Liver (tissue), 9 donors: ENCODE results near the gene NECTIN1. TPM values are rescaled to one million over a fixed set of nuclear protein-coding genes. Genes with fewer than 3 reads are reported as not detected.

Experiments used
- DNase-seq: peaks from one replicate; pipeline ENCODE4 v3.0.0-alpha.2; 2017; ENCODE audit warnings: low spot score
- H3K27ac ChIP-seq, 2 donors: one replicate each; pipeline ENCODE4 v1.7.0; 2013; ENCODE audit warnings: inconsistent platforms in 2 of 2, low read length in 2 of 2, control low read depth in 1 of 2, low read depth in 1 of 2, mild to moderate bottlenecking in 1 of 2
- H3K27me3 ChIP-seq, 4 donors: one replicate each; pipeline versions ENCODE4 v1.6.1 to v1.7.0; 2013; ENCODE audit warnings: low read length in 3 of 4, inconsistent platforms in 1 of 4, mild to moderate bottlenecking in 1 of 4, moderate library complexity in 1 of 4; ENCODE audit not compliant: control insufficient read depth in 4 of 4, insufficient read depth in 4 of 4
- H3K36me3 ChIP-seq, 4 donors: one replicate each; pipeline versions ENCODE4 v1.6.1 to v1.7.0; 2013; ENCODE audit warnings: low read length in 3 of 4, mild to moderate bottlenecking in 3 of 4, low read depth in 1 of 4, moderate library complexity in 1 of 4; ENCODE audit not compliant: control insufficient read depth in 4 of 4, insufficient read depth in 3 of 4
- H3K4me1 ChIP-seq, 4 donors: one replicate each; pipeline versions ENCODE4 v1.6.1 to v1.7.0; 2013; ENCODE audit warnings: low read length in 3 of 4, mild to moderate bottlenecking in 3 of 4, moderate library complexity in 1 of 4; ENCODE audit not compliant: control insufficient read depth in 4 of 4, insufficient read depth in 4 of 4
- H3K4me3 ChIP-seq, 3 donors: one replicate each; pipeline versions ENCODE4 v1.6.1 to v1.7.0; 2013; ENCODE audit warnings: low read length in 3 of 3, control low read depth in 1 of 3, low read depth in 1 of 3, mild to moderate bottlenecking in 1 of 3
- H3K9ac ChIP-seq, 2 donors: one replicate each; pipeline ENCODE4 v1.7.0; 2013; ENCODE audit warnings: low read length in 2 of 2, mild to moderate bottlenecking in 2 of 2, moderate library complexity in 2 of 2, control low read depth in 1 of 2, low read depth in 1 of 2
- H3K9me3 ChIP-seq, 4 donors: one replicate each; pipeline versions ENCODE4 v1.6.1 to v1.7.0; 2013; ENCODE audit warnings: low read length in 3 of 4; ENCODE audit not compliant: control insufficient read depth in 4 of 4
- CTCF ChIP-seq: fragments of 150-350 bp; IDR thresholded peaks from 2 replicates; pipeline ENCODE4 v1.5.1; 2017; ENCODE audit warnings: improper control_type of control experiment, low read depth, low read length; ENCODE audit not compliant: missing input control
- EGR1 ChIP-seq, 2 donors: IDR thresholded peaks; 2 replicates each; pipeline ENCODE4 v1.6.1; 2016 to 2018; ENCODE audit warnings: antibody characterized with exemption in 2 of 2, low read depth in 2 of 2
- FOXA1 ChIP-seq: IDR thresholded peaks from 2 replicates; pipeline ENCODE4 v1.6.1; 2016; ENCODE audit warnings: antibody characterized with exemption
- FOXA2 ChIP-seq: IDR thresholded peaks from 2 replicates; pipeline ENCODE4 v1.6.1; 2016; ENCODE audit warnings: antibody characterized with exemption
- GABPA ChIP-seq, 2 donors: IDR thresholded peaks in 1 of 2; conservative IDR thresholded peaks in 1 of 2; 2 replicates each; pipeline ENCODE4 v1.6.1; 2016; ENCODE audit warnings: antibody characterized with exemption in 2 of 2, mild to moderate bottlenecking in 1 of 2, moderate library complexity in 1 of 2
- HNF4A ChIP-seq, 2 donors: conservative IDR thresholded peaks; 2 replicates each; pipeline ENCODE4 v1.6.1; 2016; ENCODE audit warnings: antibody characterized with exemption in 2 of 2, mild to moderate bottlenecking in 2 of 2
- HNF4G ChIP-seq: IDR thresholded peaks from 2 replicates; pipeline ENCODE4 v1.6.1; 2016; ENCODE audit warnings: antibody characterized with exemption
- JUND ChIP-seq, 2 donors: IDR thresholded peaks; 2 replicates each; pipeline ENCODE4 v1.6.1; 2016; ENCODE audit warnings: antibody characterized with exemption in 2 of 2
- MAX ChIP-seq: IDR thresholded peaks from 2 replicates; pipeline ENCODE4 v1.6.1; 2016; ENCODE audit warnings: antibody characterized with exemption
- NR2F2 ChIP-seq: IDR thresholded peaks from 2 replicates; pipeline ENCODE4 v1.6.1; 2016; ENCODE audit warnings: antibody characterized with exemption
- RAD21 ChIP-seq, 2 donors: IDR thresholded peaks; 2 replicates each; pipeline ENCODE4 v1.6.1; 2016; ENCODE audit warnings: antibody characterized with exemption in 2 of 2, mild to moderate bottlenecking in 2 of 2
- REST ChIP-seq: IDR thresholded peaks from 2 replicates; pipeline ENCODE4 v1.6.1; 2016; ENCODE audit warnings: antibody characterized with exemption, mild to moderate bottlenecking
- RXRA ChIP-seq, 2 donors: IDR thresholded peaks; 2 replicates each; pipeline ENCODE4 v1.6.1; 2017 to 2018; ENCODE audit warnings: antibody characterized with exemption in 2 of 2, mild to moderate bottlenecking in 1 of 2
- SP1 ChIP-seq: IDR thresholded peaks from 2 replicates; pipeline ENCODE4 v1.6.1; 2018; ENCODE audit warnings: antibody characterized with exemption, mild to moderate bottlenecking
- TAF1 ChIP-seq: conservative IDR thresholded peaks from 2 replicates; pipeline ENCODE4 v1.6.1; 2016; ENCODE audit warnings: antibody characterized with exemption, mild to moderate bottlenecking
- YY1 ChIP-seq: IDR thresholded peaks from 2 replicates; pipeline ENCODE4 v1.6.1; 2016; ENCODE audit warnings: antibody characterized with exemption, mild to moderate bottlenecking
- WGBS: extraction: QIAGEN DNeasy Blood & Tissue Kit; methylation state at CpG from one replicate; pipeline ENCODE4 v1.1.7; 2013; 5-methylcytosine and 5-hydroxymethylcytosine counted together
- polyA plus RNA-seq, 2 donors: library from polyadenylated mRNA; stranded (reverse) in 1 of 2; unstranded in 1 of 2; fragments of 200-250 nt in 1 of 2; fragments of >200 nt in 1 of 2; fragmentation: Nextera tagmentation in 1 of 2; extraction: Ambion mirVana in 1 of 2; gene quantifications; one replicate each; pipeline versions ENCODE4 v1.2.1 to v1.2.3, GENCODE V29; 2013 to 2015
- total RNA-seq, 2 donors: library from RNA; depleted of rRNA; stranded (reverse); fragments of >200 nt; gene quantifications; one replicate each; pipeline ENCODE4 v1.2.3, GENCODE V29; 2014
- TF ChIP-seq, protein P1 (sequence below): IDR thresholded peaks from 2 replicates; pipeline ENCODE4 v1.6.1; 2016; ENCODE audit warnings: antibody characterized with exemption
- TF ChIP-seq, protein P2 (sequence below): IDR thresholded peaks from 2 replicates; pipeline ENCODE4 v1.6.1; 2016; ENCODE audit warnings: antibody characterized with exemption
- donor health status: healthy.
- donor health status: healthy.
- donor health status: healthy.
- donor health status: healthy.
- donor health status: healthy.

NECTIN1 gene
- total and polyA plus RNA-seq, 4 donors: 0.69 to 7.7 (median 5.0) TPM

DNA sequence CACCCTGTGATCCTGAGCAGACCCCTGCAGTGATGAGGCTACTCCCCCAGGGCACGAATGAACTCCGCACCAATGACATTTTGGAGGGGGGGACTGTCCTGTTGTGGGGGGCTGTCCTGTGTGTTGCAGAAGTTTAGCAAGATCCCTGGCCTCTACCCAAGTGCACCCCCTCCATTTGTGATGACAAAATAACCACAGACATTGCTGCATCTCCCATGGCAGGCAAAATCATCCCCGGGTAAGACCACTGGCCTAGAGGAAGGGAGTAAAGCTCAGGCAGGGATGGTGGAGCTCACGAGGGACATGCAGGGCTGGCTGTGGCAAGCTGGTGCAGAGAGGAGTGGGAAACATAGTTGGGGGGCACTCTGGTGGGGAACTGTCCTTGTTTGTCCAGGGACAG is 40.6 kb downstream of the NECTIN1 start:
- H3K27ac ChIP-seq: no peak overlapping the region
- no peak overlapping the region for H3K9ac ChIP-seq
- H3K36me3 ChIP-seq: no peaks in the 10 kb centered on the region
- no peak for DNase-seq
- H3K27me3 ChIP-seq: no peaks in the 10 kb centered on the region
- no peak overlapping the region for H3K4me3 ChIP-seq
- no peaks in the 10 kb centered on the region for H3K9me3 ChIP-seq
- 84% methylated on average over 4 of the region's 4 CpGs for WGBS
- TF ChIP-seq FOXA2 (no peak), SP1 (no peak), NR2F2 (no peak), HNF4A (conservative IDR thresholded peaks at IDR 0.05) (no peak), GABPA (IDR thresholded peaks at IDR 0.05 in 1 of 2, conservative IDR thresholded peaks at IDR 0.05 in 1 of 2) (no peak), HNF4G (no peak), RAD21 (IDR thresholded peaks at IDR 0.05) (no peak), MAX (no peak), YY1 (no peak), CTCF (no peak), TAF1 (no peak), FOXA1 (no peak), JUND (IDR thresholded peaks at IDR 0.05) (no peak)
- TF ChIP-seq, protein P1, sequence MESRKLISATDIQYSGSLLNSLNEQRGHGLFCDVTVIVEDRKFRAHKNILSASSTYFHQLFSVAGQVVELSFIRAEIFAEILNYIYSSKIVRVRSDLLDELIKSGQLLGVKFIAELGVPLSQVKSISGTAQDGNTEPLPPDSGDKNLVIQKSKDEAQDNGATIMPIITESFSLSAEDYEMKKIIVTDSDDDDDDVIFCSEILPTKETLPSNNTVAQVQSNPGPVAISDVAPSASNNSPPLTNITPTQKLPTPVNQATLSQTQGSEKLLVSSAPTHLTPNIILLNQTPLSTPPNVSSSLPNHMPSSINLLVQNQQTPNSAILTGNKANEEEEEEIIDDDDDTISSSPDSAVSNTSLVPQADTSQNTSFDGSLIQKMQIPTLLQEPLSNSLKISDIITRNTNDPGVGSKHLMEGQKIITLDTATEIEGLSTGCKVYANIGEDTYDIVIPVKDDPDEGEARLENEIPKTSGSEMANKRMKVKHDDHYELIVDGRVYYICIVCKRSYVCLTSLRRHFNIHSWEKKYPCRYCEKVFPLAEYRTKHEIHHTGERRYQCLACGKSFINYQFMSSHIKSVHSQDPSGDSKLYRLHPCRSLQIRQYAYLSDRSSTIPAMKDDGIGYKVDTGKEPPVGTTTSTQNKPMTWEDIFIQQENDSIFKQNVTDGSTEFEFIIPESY: no peak
- H3K4me1 ChIP-seq: peaks cover 0 to 2% (median 0%) of the 10 kb centered on the region in 4 donors

DNA sequence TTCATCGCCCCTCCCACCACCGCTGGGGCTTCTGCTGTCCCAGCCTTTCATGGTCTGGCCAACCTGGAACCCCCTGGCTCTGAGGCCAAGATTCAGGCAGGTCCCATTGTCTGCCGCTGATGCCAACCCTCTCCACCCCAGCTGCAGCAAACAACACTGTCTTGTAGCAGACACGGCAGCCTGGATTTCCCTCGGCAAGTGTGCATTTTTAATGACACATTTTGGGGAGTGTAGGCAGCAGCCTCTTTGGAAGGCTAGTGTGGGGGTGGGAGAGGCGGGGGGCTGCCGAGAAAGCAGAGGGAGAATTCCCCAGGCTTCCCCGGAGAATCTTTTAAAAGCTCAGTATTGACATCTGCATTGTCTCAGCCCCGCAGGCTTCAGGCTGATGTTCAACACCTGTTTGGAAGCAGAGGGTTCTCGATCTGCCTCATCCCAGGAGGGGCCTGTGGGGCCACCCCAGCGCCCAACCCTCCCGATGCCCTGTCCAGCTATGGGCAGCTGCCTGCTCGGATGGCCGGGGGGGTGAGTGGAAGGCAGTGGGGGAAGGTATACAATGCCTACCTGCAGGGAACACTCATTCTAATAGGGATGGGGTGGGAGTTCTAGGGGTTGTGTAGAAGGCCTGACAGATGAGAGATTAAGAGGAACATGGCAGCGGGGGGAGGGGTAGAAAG is 41.5 kb downstream of the NECTIN1 start:
- DNase-seq: no peak

More for the DNA sequence above, 41.5 kb downstream of the NECTIN1 start:
- no peak for TF ChIP-seq HNF4G
- no peak for TF ChIP-seq FOXA1
- TF ChIP-seq RAD21 (IDR thresholded peaks at IDR 0.05): no peak
- no peak for TF ChIP-seq HNF4A (conservative IDR thresholded peaks at IDR 0.05)
- TF ChIP-seq, protein P1: no peak
- TF ChIP-seq MAX: no peak
- TF ChIP-seq TAF1: no peak
- no peak for TF ChIP-seq REST
- no peak for TF ChIP-seq CTCF
- no peak for TF ChIP-seq NR2F2
- no peak for TF ChIP-seq JUND (IDR thresholded peaks at IDR 0.05)
- TF ChIP-seq GABPA (IDR thresholded peaks at IDR 0.05 in 1 of 2, conservative IDR thresholded peaks at IDR 0.05 in 1 of 2): no peak
- TF ChIP-seq FOXA2: no peak
- TF ChIP-seq, protein P2, sequence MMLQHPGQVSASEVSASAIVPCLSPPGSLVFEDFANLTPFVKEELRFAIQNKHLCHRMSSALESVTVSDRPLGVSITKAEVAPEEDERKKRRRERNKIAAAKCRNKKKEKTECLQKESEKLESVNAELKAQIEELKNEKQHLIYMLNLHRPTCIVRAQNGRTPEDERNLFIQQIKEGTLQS: no peak
- no peak for TF ChIP-seq EGR1 (IDR thresholded peaks at IDR 0.05; ENCODE audit: low read depth in 2 of 2)
- TF ChIP-seq SP1: no peak
- no peak for TF ChIP-seq YY1
- TF ChIP-seq RXRA (IDR thresholded peaks at IDR 0.05): no peak
- Histone ChIP-seq H3K27me3 (no peaks in the 10 kb centered on the region), H3K27ac (no peak overlapping the region), H3K36me3 (no peaks in the 10 kb centered on the region), H3K9me3 (no peaks in the 10 kb centered on the region), H3K4me3 (no peak overlapping the region), H3K4me1 (peaks cover 0 to 2% (median 0%) of the 10 kb centered on the region in 4 donors), H3K9ac (no peak overlapping the region)
- 94% methylated on average over 15 of the region's 15 CpGs for WGBS
